GM12878 (cell line): Measurements from ENCODE around the gene AHCYL2. TPM values are rescaled to one million over a fixed set of nuclear protein-coding genes. Genes with fewer than 3 reads are reported as not detected.
A peak's percentile ranks its signal among the peaks of the same experiment; 100 is the strongest.

Experiments
- ATAC-seq: fragments of 200-7000 bp; cut with Tn5 transposase; 3 replicates; pipeline ENCODE4 v1.9.1; 2020; ENCODE audit warnings: mild to moderate bottlenecking, moderate library complexity
- BruUV-seq: library from RNA; stranded (reverse); fragments of 400-500 nt; replicated peaks from 2 replicates; lab custom pipeline; 2021; lab: Mats Ljungman, UMichigan
- CTCF ChIA-PET: fragments of 300-600 bp; sonication (Branson Sonifier 250); formaldehyde crosslinking; extraction: SDS; loops from one replicate; lab custom pipeline; 2021; ENCODE audit warnings: inconsistent platforms; lab: Yijun Ruan, JAX
- POLR2A ChIA-PET: fragments of 350-600 bp; formaldehyde crosslinking; extraction: SDS; loops from one replicate; lab custom pipeline; 2021; ENCODE audit warnings: inconsistent platforms; lab: Charles Lee
- RAD21 ChIA-PET: fragments of 300-600 bp; sonication (Branson Sonifier 250); formaldehyde crosslinking; loops from one replicate; lab custom pipeline; 2023; ENCODE audit warnings: antibody characterized with exemption; ENCODE audit not compliant: unreplicated experiment; lab: Charles Lee
- SMC1A ChIA-PET: fragments of 300-600 bp; sonication (Branson Sonifier 250); formaldehyde crosslinking; loops from one replicate; lab custom pipeline; 2023; ENCODE audit not compliant: unreplicated experiment, uncharacterized antibody; lab: Charles Lee
- DNase-seq: peaks from one replicate; pipeline ENCODE4 v3.0.0-alpha.2; 2011; ENCODE audit warnings: low read depth, low spot score
- FAIRE-seq: peaks from 3 replicates; lab custom pipeline; 2011; peaks lifted over from hg19 to GRCh38; lab: Jason Lieb, UNC
- H2AFZ ChIP-seq: 2 replicates; pipeline ENCODE4 v1.6.0; 2011; ENCODE audit warnings: low read depth, low read length, control low read depth; ENCODE audit not compliant: control insufficient read depth
- H3K27ac ChIP-seq: 2 replicates; pipeline ENCODE4 v1.5.1; 2011; ENCODE audit warnings: control low read depth; ENCODE audit not compliant: control insufficient read depth, insufficient read depth
- H3K27me3 ChIP-seq, 2 experiments: replicated peaks in 1 of 2; 2 replicates each; pipeline versions ENCODE4 v1.6.0 to v1.6.1; 2011; ENCODE audit warnings: low read length in 1 of 2; ENCODE audit not compliant: control insufficient read depth in 2 of 2, insufficient read depth in 2 of 2
- H3K36me3 ChIP-seq, 2 experiments: 2 replicates each; pipeline ENCODE4 v1.5.1; 2011; ENCODE audit warnings: low read length in 1 of 2; ENCODE audit not compliant: control insufficient read depth in 2 of 2, insufficient read depth in 2 of 2
- H3K4me1 ChIP-seq: 2 replicates; pipeline ENCODE4 v1.6.1; 2011; ENCODE audit warnings: mild to moderate bottlenecking, low read length, moderate library complexity, mixed read lengths; ENCODE audit not compliant: control insufficient read depth, insufficient read depth
- H3K4me2 ChIP-seq: 2 replicates; pipeline ENCODE4 v1.6.0; 2011; ENCODE audit warnings: control low read depth; ENCODE audit not compliant: control insufficient read depth, insufficient read depth
- H3K4me3 ChIP-seq: fragments of 200-600 bp; sonication (generic); 2 replicates; pipeline ENCODE4 v1.5.1; 2016
- H3K79me2 ChIP-seq: 2 replicates; pipeline ENCODE4 v1.6.0; 2011; ENCODE audit warnings: low read length; ENCODE audit not compliant: control insufficient read depth, insufficient read depth
- H3K9ac ChIP-seq: 2 replicates; pipeline ENCODE4 v1.8.0; 2011; ENCODE audit warnings: low read length, control low read depth, mixed read lengths; ENCODE audit not compliant: control insufficient read depth, insufficient read depth
- H3K9me3 ChIP-seq: replicated peaks from 3 replicates; pipeline ENCODE4 v1.5.1; 2011; ENCODE audit warnings: mild to moderate bottlenecking, low read length; ENCODE audit not compliant: control insufficient read depth, insufficient read depth
- H4K20me1 ChIP-seq: 2 replicates; pipeline ENCODE4 v1.6.0; 2011; ENCODE audit not compliant: control insufficient read depth, insufficient read depth
- ATF7 ChIP-seq: fragments of 450-650 bp; IDR thresholded peaks from 2 replicates; pipeline ENCODE4 v1.6.1; 2016; ENCODE audit warnings: low read depth, mild to moderate bottlenecking
- FOXK2 ChIP-seq: fragments of 450-650 bp; IDR thresholded peaks from 2 replicates; pipeline ENCODE4 v1.6.1; 2017; ENCODE audit warnings: mild to moderate bottlenecking, moderate library complexity
- IKZF2 ChIP-seq, 2 experiments: fragments of 450-650 bp; IDR thresholded peaks; 2 replicates each; pipeline ENCODE4 v1.6.1; 2017; ENCODE audit warnings: mild to moderate bottlenecking in 2 of 2, moderate library complexity in 2 of 2
- IRF4 ChIP-seq: IDR thresholded peaks from 2 replicates; pipeline ENCODE4 v1.6.1; 2011; ENCODE audit warnings: low read depth, low read length
- JUNB ChIP-seq: IDR thresholded peaks from 2 replicates; pipeline ENCODE4 v1.6.1; 2016; ENCODE audit warnings: antibody characterized with exemption, mild to moderate bottlenecking
- MEF2A ChIP-seq: IDR thresholded peaks from 2 replicates; pipeline ENCODE4 v1.6.1; 2011; ENCODE audit warnings: low read depth, mild to moderate bottlenecking, low read length, moderate library complexity; ENCODE audit not compliant: insufficient read depth
- RFX5 ChIP-seq: IDR thresholded peaks from 2 replicates; pipeline ENCODE4 v1.6.1; 2011; ENCODE audit warnings: low read depth, low read length, improper control_type of control experiment
- RUNX3 ChIP-seq: IDR thresholded peaks from 2 replicates; pipeline ENCODE4 v1.6.1; 2012; ENCODE audit warnings: low read length, inconsistent platforms
- SRF ChIP-seq, 2 experiments: IDR thresholded peaks; 2 replicates each; pipeline ENCODE4 v1.6.1; 2011; ENCODE audit warnings: low read depth in 2 of 2, low read length in 2 of 2, mild to moderate bottlenecking in 1 of 2, moderate library complexity in 1 of 2
- TBL1XR1 ChIP-seq: IDR thresholded peaks from 2 replicates; pipeline ENCODE4 v1.6.1; 2012; ENCODE audit warnings: low read depth, low read length, improper control_type of control experiment
- in situ Hi-C: fragments of 300-500 bp; cut with MboI; formaldehyde crosslinking; loops from 9 replicates; pipeline ENCODE4 v1.14.3; 2018; ENCODE audit warnings: mixed read lengths
- intact Hi-C: fragments of 100-400 bp; cut with micrococcal nuclease; formaldehyde crosslinking; loops from one replicate; pipeline ENCODE4 v1.14.2; 2022; ENCODE audit not compliant: unreplicated experiment
- polyA plus RNA-seq, 11 experiments: library from polyadenylated mRNA; depleted of rRNA in 4 of 11; unstranded in 6 of 11; stranded (reverse) in 5 of 11; fragments of >200 nt; fragmentation: Nextera tagmentation in 4 of 11; fragmentation: Illumina TruSeq in 1 of 11; extraction: Ambion mirVana in 4 of 11; extraction: Trizol in 1 of 11; gene quantifications; 1 replicate in 1 of 11; 2 replicates in 10 of 11; pipeline versions ENCODE4 v1.2.1 to v1.2.3, GENCODE V29; 2011 to 2016; ENCODE audit warnings: inconsistent platforms in 2 of 11, missing spikeins in 2 of 11, low read depth in 1 of 11
- total RNA-seq, 4 experiments: library from RNA; depleted of rRNA in 3 of 4; stranded (reverse); fragments of >200 nt in 3 of 4; fragmentation: Illumina TruSeq in 1 of 4; extraction: Trizol in 1 of 4; gene quantifications; 2 replicates each; pipeline versions ENCODE4 v1.2.1 to v1.2.3, GENCODE V29; 2013 to 2021
- TF ChIP-seq, protein P1 (sequence below): IDR thresholded peaks from 2 replicates; pipeline ENCODE4 v1.6.1; 2011; ENCODE audit warnings: borderline replicate concordance, low read depth, mild to moderate bottlenecking, moderate library complexity, mixed read lengths, low read length; ENCODE audit not compliant: insufficient read depth; ENCODE audit errors: extremely low read length
- TF ChIP-seq, protein P2 (sequence below): fragments of 150-350 bp; IDR thresholded peaks from 2 replicates; pipeline ENCODE4 v1.6.1; 2016; ENCODE audit warnings: low read depth, low read length
- TF ChIP-seq, protein P3 (sequence below): IDR thresholded peaks from 2 replicates; pipeline ENCODE4 v1.6.1; 2012; ENCODE audit warnings: improper control_type of control experiment, low read depth, low read length; ENCODE audit not compliant: insufficient replicate concordance

Gene AHCYL2
- total and polyA plus RNA-seq, 10 of the 15 experiments (the other 5 are each of a cell fraction or from before 2014, with no cell fraction given), result 1.7 to 29.1 (median 5.4) TPM

- TF ChIP-seq, protein P1, sequence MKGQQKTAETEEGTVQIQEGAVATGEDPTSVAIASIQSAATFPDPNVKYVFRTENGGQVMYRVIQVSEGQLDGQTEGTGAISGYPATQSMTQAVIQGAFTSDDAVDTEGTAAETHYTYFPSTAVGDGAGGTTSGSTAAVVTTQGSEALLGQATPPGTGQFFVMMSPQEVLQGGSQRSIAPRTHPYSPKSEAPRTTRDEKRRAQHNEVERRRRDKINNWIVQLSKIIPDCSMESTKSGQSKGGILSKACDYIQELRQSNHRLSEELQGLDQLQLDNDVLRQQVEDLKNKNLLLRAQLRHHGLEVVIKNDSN, result no peak
- no peak for TF ChIP-seq TBL1XR1
- TF ChIP-seq, protein P2, sequence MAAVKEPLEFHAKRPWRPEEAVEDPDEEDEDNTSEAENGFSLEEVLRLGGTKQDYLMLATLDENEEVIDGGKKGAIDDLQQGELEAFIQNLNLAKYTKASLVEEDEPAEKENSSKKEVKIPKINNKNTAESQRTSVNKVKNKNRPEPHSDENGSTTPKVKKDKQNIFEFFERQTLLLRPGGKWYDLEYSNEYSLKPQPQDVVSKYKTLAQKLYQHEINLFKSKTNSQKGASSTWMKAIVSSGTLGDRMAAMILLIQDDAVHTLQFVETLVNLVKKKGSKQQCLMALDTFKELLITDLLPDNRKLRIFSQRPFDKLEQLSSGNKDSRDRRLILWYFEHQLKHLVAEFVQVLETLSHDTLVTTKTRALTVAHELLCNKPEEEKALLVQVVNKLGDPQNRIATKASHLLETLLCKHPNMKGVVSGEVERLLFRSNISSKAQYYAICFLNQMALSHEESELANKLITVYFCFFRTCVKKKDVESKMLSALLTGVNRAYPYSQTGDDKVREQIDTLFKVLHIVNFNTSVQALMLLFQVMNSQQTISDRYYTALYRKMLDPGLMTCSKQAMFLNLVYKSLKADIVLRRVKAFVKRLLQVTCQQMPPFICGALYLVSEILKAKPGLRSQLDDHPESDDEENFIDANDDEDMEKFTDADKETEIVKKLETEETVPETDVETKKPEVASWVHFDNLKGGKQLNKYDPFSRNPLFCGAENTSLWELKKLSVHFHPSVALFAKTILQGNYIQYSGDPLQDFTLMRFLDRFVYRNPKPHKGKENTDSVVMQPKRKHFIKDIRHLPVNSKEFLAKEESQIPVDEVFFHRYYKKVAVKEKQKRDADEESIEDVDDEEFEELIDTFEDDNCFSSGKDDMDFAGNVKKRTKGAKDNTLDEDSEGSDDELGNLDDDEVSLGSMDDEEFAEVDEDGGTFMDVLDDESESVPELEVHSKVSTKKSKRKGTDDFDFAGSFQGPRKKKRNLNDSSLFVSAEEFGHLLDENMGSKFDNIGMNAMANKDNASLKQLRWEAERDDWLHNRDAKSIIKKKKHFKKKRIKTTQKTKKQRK, result no peak
Observed at GRCh38 chr7:129354428-129355157, 129.8 kb downstream of the AHCYL2 start (continued).

GRCh38 chr7:129356176-129356575, 131.3 kb downstream of the AHCYL2 start:
- Histone ChIP-seq H3K27ac (no peak overlapping the region), H4K20me1 (no peaks in the 10 kb centered on the region), H3K36me3 (no peaks in the 10 kb centered on the region), H2AFZ (no peak overlapping the region), H3K4me2 (no peak overlapping the region; the same call in 1 of the 2 replicates), H3K27me3 (no peaks in the 10 kb centered on the region), H3K79me2 (no peaks in the 10 kb centered on the region), H3K4me3 (no peak overlapping the region), H3K4me1 (peaks cover 6% of the 10 kb centered on the region), H3K9ac (no peak overlapping the region), H3K9me3 (no peaks in the 10 kb centered on the region)
- DNase-seq, result no peak
- ChIA-PET CTCF (interaction anchor here (5.0 kb wide), 1 partner anchor 13 kb away, joined by 25 read pairs; no protein-coding TSS in a partner anchor), POLR2A (interaction anchor here (1.0 kb wide), 1 partner anchor 12 kb away, joined by 4 read pairs; no protein-coding TSS in a partner anchor), RAD21 (no interaction called here), SMC1A (interaction anchor here (0.6 to 2.8 kb wide), 2 partner anchors 11 to 12 kb away, joined by 3 to 11 read pairs; no protein-coding TSS in a partner anchor)
- ATAC-seq, result peak; percentile 52
- in situ Hi-C loops (no loop called here), intact Hi-C loops (no loop called here)
- FAIRE-seq, result no peak
- BruUV-seq, result no TSS peak
- peak; percentile 54 for TF ChIP-seq RUNX3
- no peak for TF ChIP-seq RFX5
- TF ChIP-seq IKZF2 (IDR thresholded peaks at IDR 0.05), result no peak; a peak in 2 of 4 replicates
- TF ChIP-seq ATF7, result 0 out of 2 replicates have a peak, but pooled peaks have one; percentile 13
- no peak for TF ChIP-seq IRF4
- no peak for TF ChIP-seq SRF (IDR thresholded peaks at IDR 0.05; ENCODE audit: low read depth in 2 of 2, low read length in 2 of 2)
- TF ChIP-seq, protein P3, sequence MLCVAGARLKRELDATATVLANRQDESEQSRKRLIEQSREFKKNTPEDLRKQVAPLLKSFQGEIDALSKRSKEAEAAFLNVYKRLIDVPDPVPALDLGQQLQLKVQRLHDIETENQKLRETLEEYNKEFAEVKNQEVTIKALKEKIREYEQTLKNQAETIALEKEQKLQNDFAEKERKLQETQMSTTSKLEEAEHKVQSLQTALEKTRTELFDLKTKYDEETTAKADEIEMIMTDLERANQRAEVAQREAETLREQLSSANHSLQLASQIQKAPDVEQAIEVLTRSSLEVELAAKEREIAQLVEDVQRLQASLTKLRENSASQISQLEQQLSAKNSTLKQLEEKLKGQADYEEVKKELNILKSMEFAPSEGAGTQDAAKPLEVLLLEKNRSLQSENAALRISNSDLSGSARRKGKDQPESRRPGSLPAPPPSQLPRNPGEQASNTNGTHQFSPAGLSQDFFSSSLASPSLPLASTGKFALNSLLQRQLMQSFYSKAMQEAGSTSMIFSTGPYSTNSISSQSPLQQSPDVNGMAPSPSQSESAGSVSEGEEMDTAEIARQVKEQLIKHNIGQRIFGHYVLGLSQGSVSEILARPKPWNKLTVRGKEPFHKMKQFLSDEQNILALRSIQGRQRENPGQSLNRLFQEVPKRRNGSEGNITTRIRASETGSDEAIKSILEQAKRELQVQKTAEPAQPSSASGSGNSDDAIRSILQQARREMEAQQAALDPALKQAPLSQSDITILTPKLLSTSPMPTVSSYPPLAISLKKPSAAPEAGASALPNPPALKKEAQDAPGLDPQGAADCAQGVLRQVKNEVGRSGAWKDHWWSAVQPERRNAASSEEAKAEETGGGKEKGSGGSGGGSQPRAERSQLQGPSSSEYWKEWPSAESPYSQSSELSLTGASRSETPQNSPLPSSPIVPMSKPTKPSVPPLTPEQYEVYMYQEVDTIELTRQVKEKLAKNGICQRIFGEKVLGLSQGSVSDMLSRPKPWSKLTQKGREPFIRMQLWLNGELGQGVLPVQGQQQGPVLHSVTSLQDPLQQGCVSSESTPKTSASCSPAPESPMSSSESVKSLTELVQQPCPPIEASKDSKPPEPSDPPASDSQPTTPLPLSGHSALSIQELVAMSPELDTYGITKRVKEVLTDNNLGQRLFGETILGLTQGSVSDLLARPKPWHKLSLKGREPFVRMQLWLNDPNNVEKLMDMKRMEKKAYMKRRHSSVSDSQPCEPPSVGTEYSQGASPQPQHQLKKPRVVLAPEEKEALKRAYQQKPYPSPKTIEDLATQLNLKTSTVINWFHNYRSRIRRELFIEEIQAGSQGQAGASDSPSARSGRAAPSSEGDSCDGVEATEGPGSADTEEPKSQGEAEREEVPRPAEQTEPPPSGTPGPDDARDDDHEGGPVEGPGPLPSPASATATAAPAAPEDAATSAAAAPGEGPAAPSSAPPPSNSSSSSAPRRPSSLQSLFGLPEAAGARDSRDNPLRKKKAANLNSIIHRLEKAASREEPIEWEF, result no peak
- TF ChIP-seq JUNB, result no peak
- TF ChIP-seq MEF2A, result peak; percentile 52; the same call in 1 of the 2 replicates
- TF ChIP-seq FOXK2, result no peak
